NCI-H1105 treated with DMSO at 0.1 percent for 48 hours (cell line): ENCODE data around the gene CALHM3.
A peak's percentile ranks its signal among the peaks of the same experiment; 100 is the strongest.
"Not testable (repeated sequence)": the region's sequence is repeated elsewhere in the genome, so short reads cannot be mapped to it uniquely, and the experiment has no call there.

Experiments used
- DNase-seq: peaks from one replicate; lab custom pipeline; 2025; lab: John Stamatoyannopoulos, UW

CALHM3 gene, protein sequence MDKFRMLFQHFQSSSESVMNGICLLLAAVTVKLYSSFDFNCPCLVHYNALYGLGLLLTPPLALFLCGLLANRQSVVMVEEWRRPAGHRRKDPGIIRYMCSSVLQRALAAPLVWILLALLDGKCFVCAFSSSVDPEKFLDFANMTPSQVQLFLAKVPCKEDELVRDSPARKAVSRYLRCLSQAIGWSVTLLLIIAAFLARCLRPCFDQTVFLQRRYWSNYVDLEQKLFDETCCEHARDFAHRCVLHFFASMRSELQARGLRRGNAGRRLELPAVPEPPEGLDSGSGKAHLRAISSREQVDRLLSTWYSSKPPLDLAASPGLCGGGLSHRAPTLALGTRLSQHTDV

DNA sequence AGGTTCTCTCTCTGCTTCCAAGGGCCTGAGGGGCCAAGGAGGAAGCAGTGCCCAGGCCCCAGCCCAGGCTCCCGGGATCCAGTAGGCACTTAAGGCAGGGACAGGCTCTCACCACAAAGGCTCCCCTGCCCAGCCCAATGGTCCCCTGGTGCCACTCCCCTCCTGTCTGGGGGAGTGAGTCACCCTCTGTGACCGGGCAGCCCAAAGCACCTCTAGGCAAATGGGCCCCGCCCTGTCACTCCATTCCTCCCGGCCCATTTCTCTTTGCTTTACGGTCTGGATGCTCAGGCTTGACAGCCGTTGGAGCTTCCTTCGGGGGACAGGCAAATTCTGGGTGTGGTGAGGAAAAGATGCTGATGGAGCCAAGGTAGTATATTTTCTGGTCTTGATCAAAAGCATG lies at the start of gene CALHM3:
Gene CALHM3 (minus strand): TSS at position 106 of the 400 bp plus-strand sequence. CDS start 208 bp downstream, outside the sequence.
- no peak for DNase-seq

DNA sequence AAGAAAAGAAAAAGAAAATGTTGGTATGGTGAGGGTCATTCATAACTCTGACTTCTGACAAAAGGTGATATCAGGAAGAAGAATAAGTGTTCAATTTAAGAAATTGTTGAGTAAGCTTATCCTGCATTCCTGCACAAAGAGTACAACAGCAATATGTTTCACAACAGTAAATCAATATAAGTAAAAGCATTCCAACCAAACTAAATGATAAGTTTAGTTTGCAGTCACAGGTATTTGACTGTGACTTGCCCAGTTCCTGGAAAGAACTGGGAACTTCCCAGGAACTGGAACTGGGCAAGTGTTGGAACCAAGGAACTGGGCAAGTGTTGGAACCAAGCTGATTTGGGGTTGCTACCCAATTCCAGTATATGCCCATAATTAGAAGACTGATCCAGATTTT lies 49.5 kb upstream of the CALHM3 start:
- DNase-seq = no peak

DNA sequence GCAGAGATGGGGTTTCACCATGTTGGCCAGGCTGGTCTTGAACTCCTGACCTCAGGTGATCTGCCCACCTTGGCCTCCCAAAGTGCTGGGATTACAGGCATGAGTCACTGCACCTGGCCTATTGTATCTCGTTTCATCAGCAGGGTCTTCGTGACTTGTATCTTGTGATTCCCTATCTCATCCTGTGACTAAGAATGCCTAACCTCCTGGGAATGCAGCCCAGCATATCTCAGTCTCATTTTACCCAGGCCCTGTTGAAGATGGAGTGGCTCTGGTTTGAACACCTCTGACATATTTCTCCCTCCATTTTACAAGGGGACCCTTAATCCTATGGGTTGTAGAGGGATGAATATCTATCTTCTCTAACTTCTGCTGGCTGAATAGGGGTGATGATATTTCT lies 48.4 kb upstream of the CALHM3 start:
- not testable (repeated sequence) for DNase-seq

DNA sequence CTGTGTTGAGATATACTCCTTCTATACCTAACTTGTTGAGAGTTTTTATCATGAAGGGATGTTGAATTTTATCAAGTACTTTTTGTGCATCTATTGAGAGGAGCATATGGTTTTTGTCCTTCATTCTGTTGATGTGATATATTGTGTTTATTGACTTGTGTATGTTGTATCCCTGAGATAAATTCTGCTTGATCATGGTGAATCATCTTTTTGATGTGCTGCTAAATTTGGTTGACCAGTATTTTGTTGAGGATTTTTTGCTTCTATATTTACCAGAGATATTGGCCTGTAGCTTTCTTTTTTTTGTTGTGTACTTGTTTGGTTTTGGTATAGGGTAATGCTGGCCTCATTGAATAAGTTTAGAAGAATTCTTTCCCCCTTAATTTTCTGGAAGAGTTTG lies 46.9 kb upstream of the CALHM3 start:
- DNase-seq = no peak

DNA sequence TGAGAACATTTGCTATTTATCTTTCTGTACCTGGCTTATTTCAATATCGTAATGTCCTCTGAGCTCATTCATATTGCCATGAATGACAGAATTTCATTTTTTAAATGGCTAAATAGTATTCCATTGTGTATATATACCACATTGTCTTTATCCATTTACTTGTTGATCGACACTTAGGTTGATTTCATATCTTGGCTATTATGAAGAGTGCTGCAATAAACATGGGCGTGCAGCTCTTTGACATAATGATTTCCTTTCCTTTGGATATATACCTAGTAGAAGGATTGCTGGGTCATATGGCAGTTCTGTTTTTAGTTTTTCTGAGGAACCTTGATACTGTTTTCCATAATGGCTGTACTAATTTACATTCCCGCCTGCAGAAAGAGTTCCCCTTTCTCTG lies 44.6 kb upstream of the CALHM3 start:
- no peak for DNase-seq

DNA sequence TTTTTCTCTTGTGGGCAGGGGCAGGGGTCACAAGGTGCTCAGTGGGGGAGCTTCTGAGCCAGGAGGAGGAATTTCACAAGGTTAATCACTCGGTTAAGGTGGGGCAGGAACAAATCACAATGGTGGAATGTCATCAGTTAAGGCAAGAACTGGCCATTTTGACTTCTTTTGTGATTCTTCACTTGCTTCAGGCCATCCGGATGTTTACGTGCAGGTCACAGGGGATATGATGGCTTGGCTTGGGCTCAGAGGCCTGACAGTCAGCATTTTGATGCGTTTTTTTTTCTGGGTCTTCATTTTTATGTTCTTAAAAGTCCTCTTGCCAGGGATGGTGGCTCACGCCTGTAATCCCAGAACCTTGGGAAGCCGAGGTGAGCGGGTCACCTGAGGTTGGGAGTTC lies 43.0 kb upstream of the CALHM3 start:
- DNase-seq = not testable (repeated sequence)

DNA sequence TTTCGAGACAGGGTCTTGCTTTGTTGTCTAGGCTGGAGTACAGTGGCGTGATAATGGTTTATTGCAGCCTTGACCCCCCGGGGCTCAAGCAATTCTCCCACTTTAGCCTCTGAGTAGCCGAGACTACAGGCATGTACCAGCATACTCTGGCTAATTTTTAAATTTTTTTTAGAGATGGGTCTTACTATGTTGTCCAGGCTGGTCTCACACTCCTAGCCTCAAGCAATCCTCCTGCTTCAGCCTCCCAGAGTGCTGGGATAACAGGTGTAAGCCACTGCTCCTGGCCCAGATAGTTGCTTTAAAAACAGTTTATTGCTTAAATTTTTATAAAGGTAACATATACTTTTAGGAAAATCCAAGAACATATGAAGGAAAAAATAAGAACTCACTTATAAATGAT lies 40.8 kb upstream of the CALHM3 start:
- no peak for DNase-seq

DNA sequence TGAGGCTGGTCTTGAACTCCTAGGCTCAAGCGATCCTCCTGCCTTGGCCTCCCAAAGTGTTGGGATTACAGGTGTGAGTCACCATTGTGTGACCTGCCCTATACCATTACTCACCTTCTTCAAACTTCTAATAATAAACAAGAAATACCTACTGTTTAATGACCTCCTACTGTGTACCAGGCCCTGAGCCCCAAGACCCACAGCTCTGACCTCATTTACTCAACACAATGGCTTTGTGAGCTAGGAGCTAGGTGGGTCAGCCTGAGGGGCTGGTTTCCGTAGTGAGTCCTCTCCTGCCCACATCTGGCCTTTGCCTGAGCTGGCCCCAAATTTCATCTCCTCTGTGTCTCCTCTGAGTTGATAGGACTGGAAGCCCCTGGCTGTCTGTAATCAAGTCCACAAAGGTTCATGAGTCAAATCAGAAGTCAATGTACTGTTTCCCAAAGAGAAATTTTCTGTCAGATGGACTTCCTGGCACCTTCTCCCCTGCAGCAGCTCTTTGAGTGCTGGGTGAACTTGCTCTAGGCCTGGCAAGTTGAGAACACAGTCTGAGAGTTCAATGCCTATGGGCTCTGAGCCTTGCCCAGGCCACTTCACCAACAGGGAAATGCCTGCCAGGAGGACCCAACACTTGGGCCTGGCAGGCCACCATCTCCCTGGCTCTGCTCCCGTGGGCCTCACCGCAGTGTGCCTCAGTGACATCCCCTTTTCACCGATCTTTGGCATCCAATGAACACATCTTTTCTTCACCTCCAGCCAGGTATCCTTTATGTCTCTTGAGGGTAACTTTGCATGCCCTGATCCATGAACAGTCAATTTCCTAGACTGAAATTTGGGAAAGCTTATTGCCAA lies 38.4 kb upstream of the CALHM3 start:
- DNase-seq = no peak

DNA sequence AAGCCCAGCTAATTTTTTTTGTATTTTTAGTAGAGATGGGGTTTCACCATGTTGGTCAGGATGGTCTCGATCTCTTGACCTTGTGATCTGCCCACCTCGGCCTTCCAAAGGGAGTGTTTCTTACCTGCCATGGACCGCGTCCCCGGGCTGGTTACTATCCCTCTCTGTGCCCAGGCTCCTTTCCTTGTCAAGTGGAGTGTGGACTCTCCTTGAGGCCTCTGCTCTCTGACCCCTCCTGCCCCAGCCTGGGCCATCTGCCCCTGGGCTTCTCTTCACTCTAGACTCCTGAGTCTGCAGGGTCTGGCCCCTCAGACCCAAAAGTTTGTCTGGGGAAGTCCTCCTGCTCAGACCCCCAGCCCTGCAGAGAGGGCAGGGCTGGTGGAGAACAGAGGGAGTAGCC lies 35.2 kb upstream of the CALHM3 start:
- DNase-seq = no peak

DNA sequence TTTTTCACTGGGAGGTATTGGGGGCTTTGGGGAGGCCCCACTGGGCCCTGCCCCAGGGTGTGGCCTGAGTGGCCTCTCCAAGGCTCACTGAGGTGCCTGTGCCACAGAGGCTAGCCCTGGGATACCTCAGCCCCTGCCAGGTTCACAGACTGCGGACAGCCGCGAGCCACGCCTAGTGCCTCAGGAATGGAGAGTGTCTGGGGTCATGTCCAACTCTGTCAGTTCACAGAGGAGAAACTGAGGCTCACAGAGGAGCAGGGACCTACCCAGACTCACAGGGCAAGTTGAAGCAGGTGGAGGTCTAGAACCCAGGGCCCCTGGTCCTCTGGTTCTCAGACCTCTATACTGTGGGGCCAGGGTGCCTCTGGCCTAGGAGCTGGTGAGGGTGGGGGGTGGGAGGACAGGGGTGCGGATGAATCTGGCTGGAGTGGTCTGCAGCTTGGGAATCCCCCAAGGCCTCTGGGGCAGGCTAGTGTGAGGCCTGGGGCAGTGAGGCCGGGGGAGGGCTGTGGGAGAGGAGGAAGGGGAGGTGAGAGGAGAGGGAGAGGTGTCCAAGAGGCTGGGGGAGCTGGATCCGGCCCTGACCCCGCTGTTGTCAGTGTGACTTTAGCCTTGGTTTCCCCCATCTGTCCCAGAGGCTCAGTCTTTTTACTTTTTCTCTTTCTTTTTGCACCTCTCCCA lies 34.5 kb upstream of the CALHM3 start:
- no peak for DNase-seq

DNA sequence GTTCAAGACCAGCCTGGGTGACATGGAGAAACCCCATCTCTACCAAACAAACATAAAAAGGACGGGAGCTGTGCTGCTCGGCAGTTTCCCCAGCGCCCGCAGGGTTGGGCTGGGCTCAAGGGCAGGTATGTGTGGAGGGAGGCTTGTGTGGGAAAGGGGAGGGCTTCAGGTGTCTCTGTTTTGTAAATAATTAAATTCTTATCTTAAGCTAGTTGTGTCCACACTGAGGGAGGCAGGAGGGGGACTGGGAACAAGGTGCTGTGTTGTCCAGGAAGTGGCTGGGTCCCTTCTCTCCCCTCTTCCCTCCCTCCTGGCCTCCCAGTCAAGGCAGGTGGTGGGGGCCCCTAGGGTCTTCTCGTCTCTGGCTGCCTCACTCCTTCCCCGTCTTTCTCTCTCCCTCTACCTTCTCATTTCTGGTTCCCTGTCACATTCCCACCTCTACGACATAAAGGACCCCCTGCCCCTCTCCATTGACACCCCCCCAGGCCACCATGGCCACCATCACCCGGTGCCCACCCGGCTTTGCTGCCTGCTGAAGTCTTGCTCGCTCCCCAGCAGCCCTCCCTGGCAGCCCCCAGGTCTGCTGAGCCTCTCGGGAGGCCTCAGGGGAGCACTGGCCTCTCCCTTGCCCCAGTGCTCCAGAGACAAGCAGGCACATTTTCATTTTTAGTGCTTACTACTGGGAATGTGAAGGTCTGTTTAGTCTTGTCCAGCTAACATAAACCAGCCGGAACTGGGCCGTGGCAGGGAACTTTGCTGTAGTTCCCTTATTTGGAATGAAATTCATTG lies 33.7 kb upstream of the CALHM3 start:
- no peak for DNase-seq

DNA sequence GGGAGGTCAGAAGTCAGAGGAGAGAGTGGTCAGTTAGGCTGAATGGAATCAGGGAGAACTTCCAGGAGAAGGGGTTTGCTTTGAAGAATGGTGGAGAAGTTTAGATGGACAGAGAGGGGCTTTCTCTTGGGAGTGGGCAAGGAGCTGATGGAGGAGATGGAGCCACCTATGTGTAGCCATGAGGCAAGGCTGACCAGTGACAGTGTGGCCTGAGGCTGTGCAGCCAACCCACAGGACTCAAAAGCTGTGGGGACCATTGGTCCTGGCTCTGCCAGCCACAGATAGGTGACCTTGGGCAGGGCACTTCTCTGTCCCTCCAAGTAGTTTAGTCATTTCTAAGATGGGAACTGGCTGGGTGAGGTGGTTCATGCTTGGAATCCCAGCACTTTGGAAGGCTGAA lies 33.1 kb upstream of the CALHM3 start:
- no peak for DNase-seq

DNA sequence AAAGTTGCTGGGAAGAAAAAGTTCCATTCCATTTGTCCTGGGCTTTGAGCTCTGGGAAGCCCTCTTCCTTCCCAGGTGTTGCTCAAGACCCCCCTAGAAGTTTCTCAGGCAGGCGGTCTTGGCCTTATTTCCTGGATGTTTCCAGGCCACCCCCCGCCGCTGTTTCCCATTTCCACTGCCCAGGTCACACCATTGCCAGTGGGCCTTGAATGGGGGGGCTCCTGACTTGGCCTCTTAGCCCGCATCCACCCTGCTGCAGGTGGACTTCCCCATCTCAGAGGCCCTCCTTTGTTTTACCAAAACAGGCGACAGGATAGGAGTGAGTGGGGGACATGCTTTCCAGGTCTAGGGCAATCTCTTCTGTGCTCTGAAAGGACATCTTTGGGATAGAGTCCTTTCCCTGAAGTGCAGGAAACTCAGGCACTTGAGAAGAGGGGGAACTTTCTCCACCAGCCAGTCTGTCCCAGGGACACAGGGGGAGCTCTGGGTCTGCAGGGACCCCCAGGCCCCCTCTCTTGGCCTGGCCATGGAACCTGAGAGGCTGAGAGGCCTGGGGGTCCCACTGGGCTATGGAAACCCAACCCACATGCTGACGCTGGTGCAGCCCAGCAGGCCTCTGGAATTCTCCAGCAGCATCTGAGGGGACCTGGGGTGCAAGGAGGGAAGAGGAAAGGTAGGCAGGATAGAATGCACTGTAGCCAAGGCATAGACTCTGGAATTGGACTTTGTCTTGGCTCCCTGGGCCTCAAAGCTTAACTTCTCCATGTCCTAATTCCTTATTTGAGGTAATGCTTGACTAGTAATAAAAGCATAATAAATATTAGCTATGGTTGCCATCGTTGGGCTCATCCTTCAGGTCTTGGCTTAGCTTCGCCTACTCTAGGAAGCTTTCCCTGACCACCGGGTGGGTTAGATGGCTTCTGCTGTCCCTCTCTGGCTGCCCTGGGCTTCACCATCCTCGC lies 32.0 kb upstream of the CALHM3 start:
- no peak for DNase-seq

DNA sequence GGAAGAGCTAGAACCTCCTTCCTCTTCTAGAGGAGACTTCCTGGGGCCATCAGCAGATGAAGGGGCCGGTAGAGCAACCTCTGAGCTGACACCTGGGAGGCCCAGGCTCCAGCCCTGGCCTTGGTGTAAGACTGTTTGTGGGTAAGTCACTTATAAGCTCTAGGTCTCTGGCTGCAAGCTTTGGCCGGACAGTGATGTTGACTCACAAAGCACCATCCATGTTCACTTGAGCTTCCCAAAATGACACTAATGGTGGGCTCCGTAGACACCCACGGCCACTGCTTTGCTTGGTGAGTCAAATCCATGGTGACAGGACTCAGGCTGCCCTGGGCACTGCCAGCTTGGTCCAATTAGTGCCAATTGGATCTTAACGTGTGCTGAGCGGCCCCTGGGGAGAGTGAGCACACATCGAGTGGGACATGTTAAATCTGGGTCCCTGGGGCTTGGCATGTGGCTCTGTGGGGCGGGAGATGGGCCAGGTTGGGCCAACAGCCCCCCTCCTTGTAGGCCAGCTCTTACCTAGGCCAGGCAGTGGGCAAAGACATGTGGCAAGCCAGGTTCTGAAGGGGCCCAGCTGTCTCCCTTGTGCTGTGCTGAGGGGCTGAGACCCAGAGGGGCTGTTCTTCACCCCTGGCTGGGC lies 31.1 kb upstream of the CALHM3 start:
- DNase-seq = no peak

DNA sequence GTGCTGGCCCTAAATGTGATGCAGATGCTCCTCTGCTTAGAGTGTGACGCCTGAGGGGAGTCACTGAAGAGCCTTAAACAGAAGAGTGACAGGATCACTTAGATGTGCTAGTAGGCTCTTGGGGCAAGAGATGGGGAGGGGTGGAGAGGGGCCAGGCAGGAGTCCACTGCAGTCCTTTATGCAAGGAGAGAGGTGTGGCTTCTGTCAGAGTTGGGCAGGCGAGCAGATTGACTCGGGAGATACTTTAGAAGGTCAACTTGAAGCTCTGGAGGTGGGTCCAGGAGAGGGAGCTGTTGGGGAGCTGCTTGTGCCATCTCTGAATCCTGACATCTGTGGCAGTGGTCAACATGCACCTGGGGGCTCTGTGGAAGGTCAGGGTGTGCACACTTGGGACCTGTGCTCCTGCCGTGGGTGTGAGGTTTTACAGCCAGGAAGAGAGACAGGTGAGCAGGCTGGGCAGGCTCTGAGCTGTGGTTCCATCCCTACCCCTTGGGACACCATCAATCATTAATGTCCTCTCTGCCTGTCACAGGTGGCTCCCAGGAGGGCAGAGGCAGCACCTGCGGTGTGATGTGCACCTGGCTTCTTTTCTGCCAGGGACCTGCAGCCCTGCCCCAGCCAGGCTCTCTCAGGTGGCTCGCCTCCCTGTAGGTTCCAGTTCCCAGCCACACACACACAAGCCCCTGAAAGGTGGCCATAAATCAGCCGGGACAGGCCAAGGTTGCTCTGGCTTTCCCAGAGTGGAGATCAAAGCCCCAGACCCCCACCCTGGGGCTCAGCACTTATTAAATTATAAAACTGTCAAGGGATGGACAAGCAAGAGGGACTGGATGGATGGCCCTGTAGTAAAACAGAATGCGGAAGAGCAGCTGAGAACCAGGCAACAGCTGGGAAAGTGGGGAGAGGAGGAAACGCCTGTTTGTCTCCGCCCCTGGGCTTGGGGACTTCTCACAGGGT lies 28.5 kb upstream of the CALHM3 start:
- DNase-seq = peak; percentile 79

DNA sequence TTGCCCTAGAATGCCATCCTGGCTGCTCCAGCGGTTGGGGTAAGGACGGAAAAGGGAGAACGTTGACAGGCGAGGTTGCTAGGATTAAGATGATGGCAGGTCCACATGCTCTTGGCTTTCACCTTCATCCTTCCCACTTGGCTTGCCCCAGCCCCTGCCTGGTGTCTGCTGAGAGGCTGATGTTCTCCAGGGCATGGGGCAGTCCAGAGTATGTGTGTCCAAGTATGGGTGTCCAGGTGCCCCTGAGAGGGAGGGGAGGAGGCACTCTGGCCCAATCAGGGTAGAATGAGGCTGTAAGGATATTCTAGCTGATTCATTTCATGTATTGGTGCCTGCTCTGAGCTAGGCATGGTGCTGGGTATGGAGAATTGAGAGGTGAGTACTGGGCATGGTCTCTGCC lies 27.0 kb upstream of the CALHM3 start:
- no peak for DNase-seq

DNA sequence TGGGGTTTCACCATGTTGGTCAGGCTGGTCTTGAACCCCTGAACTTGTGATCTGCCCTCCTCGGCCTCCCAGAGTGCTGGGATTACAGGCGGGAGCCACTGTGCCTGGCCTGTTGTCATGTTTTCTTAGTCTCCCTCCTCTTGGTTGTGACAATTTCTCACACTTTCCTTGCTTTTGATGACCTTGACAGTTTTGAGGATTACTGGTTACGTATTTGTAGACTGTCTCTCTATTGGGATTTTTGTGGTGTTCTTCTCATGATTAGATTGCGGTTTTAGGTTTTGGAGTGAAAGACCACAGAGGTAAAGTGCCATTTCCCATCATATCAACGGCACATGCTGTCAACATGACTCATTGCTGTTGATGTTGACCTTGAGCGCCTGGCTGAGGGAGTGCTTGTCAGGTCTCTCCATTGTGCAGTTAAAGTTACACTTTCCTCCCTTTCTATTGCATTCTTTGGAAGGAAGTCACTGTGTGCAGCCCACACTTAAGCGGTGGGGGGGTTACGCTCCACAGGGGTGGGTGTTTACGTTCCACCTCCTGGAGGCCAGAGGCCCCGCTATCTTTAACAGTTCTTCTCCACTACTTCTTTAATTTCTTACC lies 25.2 kb upstream of the CALHM3 start:
- no peak for DNase-seq

DNA sequence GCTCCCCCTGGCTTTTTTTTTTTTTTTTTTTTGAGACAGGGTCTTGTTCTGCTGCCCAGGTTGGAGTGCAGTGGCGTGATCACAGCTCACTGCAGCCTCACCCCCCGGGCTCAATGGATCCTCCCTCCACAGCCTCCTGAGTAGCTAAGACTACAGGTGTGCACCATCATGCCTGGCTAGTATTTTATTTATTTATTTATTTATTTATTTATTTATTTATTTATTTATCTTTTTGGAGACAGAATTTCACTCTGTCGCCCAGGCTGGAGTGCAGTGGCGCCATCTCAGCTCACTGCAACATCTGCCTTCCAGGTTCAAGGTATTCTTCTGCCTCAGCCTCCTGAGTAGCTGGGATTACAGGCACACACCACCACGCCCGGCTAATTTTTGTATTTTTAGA lies 24.7 kb upstream of the CALHM3 start:
- not testable (repeated sequence) for DNase-seq
